ENCODE data around the gene CLDND1. TPM values are rescaled to one million over a fixed set of nuclear protein-coding genes. Genes with fewer than 3 reads are reported as not detected.

CLDND1 gene
- total and polyA plus RNA-seq, 10 of the 15 experiments (the other 5 are each of a cell fraction or from before 2014, with no cell fraction given), result 97.8 to 225 (median 152) TPM

- 14% methylated on average over 4 of the region's 4 CpGs for WGBS (ENCODE audit: insufficient coverage, insufficient replicate concordance, low lambda C conversion rate, missing lambda C conversion rate)
- no peak for FAIRE-seq
- Histone ChIP-seq H3K36me3 (ENCODE audit: control insufficient read depth in 2 of 2, insufficient read depth in 2 of 2, low read length in 1 of 2) (no peaks in the 10 kb centered on the region), H3K4me2 (ENCODE audit: control insufficient read depth, insufficient read depth) (peak overlapping the region; percentile 57), H3K79me2 (ENCODE audit: control insufficient read depth, insufficient read depth, low read length) (peaks cover 93% of the 10 kb centered on the region), H3K4me3 (peak overlapping the region; percentile 73), H3K9ac (ENCODE audit: control insufficient read depth, insufficient read depth, low read length) (peak overlapping the region; percentile 94), H3K4me1 (ENCODE audit: control insufficient read depth, insufficient read depth, low read length) (peaks cover 22% of the 10 kb centered on the region), H3K27me3 (replicated peaks in 1 of 2; ENCODE audit: control insufficient read depth in 2 of 2, insufficient read depth in 2 of 2, low read length in 1 of 2) (no peaks in the 10 kb centered on the region), H3K27ac (ENCODE audit: control insufficient read depth, insufficient read depth) (peak overlapping the region; percentile 100), H2AFZ (ENCODE audit: control insufficient read depth, low read depth, low read length) (no peak overlapping the region), H4K20me1 (ENCODE audit: control insufficient read depth, insufficient read depth) (no peaks in the 10 kb centered on the region), H3K9me3 (replicated peaks; ENCODE audit: control insufficient read depth, insufficient read depth, low read length) (no peaks in the 10 kb centered on the region; the same call in 2 of the 3 replicates)
- no TSS peak for BruUV-seq (replicated peaks)
- ATAC-seq, result no peak
- in situ Hi-C loops (cut with MboI), result no loop called here
- peak; percentile 62; the same call in 1 of the 2 replicates for TF ChIP-seq POLR2AphosphoS5 (IDR thresholded peaks at IDR 0.05; ENCODE audit: low read length)
- no peak for TF ChIP-seq ZNF592 (IDR thresholded peaks at IDR 0.05)
- no peak for TF ChIP-seq BCL11A (IDR thresholded peaks at IDR 0.05; ENCODE audit: low read depth, low read length)
- TF ChIP-seq ZNF622 (IDR thresholded peaks at IDR 0.05), result no peak
- no peak for DNase-seq (ENCODE audit: low read depth, low spot score)
- intact Hi-C loops (cut with micrococcal nuclease; ENCODE audit: unreplicated experiment), result loop anchor here (5.0 to 10.0 kb wide), 2 partner anchors 323 to 860 kb away; no protein-coding TSS in a partner anchor
- ChIA-PET POLR2A (interaction anchor here (0.9 to 23.2 kb wide), 7 partner anchors 9 to 180 kb away, joined by 3 to 350 read pairs (median 5); partner anchors contain the start of gene GPR15), CTCF (interaction anchor here (0.9 to 5.9 kb wide), 5 partner anchors 8 to 32 kb away, joined by 3 to 32 read pairs (median 9); partner anchors contain the start of genes CLDND1 and GPR15), SMC1A (ENCODE audit: uncharacterized antibody, unreplicated experiment) (interaction anchor here (0.9 to 23.6 kb wide), 9 partner anchors 7 to 190 kb away, joined by 3 to 603 read pairs (median 7); partner anchors contain the start of genes CLDND1 and GPR15), RAD21 (ENCODE audit: unreplicated experiment) (interaction anchor here (0.9 to 20.2 kb wide), 8 partner anchors 9 to 201 kb away, joined by 3 to 511 read pairs (median 5); partner anchors contain the start of gene GPR15)
Measured at GRCh38 chr3:98555025-98555379, 32.3 kb upstream of the CLDND1 start.
